K562 treated with DMSO at 1 percent for 24 hours (cell line): ENCODE data around the gene TCEAL8. TPM values are rescaled to one million over a fixed set of nuclear protein-coding genes. Genes with fewer than 3 reads are reported as not detected.

Source experiments
- total RNA-seq: library from RNA; unstranded; fragments of 300-600 nt; gene quantifications from 2 replicates; pipeline ENCODE4 v1.2.3, GENCODE V29; 2022; ENCODE audit warnings: low read depth; ENCODE audit not compliant: insufficient read depth

TCEAL8 gene, protein sequence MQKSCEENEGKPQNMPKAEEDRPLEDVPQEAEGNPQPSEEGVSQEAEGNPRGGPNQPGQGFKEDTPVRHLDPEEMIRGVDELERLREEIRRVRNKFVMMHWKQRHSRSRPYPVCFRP
- 30.8 and 40.5 TPM in 2 replicates for total RNA-seq

DNA sequence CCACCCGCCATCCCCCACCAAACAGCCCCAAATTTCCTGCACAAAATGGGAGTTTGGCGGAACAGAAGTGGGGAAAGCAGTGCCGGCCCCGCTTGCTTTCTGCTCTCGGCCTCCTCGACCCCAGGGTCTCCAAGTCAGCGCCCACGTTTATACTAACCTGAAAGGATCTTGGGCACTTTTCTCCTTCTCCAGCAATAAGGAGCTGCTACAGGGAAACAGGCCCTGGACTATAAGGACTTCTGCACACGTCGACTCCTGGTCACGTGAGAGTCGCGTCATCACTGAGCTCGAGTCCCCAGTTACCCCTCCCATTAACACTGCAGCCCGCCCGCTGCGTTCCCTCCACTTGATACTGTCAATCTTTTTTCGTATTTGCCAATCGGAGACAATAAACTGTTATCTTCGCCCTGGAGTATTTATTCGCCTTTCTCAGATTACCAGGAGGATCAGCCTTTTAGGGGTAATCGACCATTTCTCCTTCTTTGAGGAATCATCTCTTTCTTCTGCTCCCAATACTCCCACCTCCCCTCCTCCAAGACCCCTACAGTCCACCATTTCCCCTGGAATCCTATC, at the start of gene TCEAL8:
Gene TCEAL8, minus strand, starts transcription at position 235 of the 573 bp plus-strand sequence. CDS start 1,176 bp downstream, outside the sequence.

GRCh38 chrX:103276581-103277002, 21.6 kb upstream of the TCEAL8 start, which contains the start of gene TCEAL5:
Gene TCEAL5, minus strand, starts transcription at chrX:103276750. Its CDS starts 2,187 bp downstream, at chrX:103274563.

DNA sequence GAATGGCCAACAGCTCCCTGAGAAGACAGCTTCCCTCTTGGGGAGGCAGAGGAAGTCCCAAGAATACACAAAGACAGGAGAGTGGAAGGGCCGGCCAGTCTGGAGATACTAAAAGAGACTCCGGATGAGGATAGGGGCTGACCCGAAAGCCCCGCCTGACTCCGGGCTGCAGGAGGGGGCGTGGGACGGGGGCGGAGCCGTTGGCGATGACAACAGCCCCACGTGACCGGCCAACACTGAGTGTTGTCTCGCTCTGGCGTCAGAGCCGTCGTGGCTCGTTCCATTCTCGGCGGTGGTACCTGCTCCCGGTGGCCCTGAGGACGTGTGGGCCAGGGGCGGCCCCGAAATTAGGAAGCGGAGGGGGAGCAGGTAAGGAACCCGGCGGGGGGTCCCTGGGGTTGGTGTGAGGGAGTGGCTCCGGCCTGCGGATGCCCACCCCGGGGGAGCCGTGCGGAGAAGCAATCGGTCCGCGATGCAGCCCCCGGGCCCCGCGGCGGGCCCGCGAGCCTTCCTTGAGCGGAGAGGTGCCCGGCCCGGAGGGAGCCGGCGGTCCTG, 40.0 kb downstream of the TCEAL8 start, which contains the start of gene BEX4:
Gene BEX4, plus strand, starts transcription at position 239 of the 555 bp plus-strand sequence. CDS start 1,046 bp downstream, outside the sequence.

Other genes with a start within 250 kb of the TCEAL8 start
- not detected in 2 replicates for gene BEX1, start 191.0 kb downstream of the TCEAL8 start, total RNA-seq
- gene NXF3, start 162.0 kb downstream of the TCEAL8 start, total RNA-seq: 2.5 and 3.0 TPM in 2 replicates
- 98.3 and 109 TPM in 2 replicates for gene BEX4, start 40.0 kb downstream of the TCEAL8 start, total RNA-seq
- gene TCEAL5, start 21.6 kb upstream of the TCEAL8 start, total RNA-seq: not detected in 2 replicates
- 26.0 and 32.8 TPM in 2 replicates for gene BEX2, start 55.8 kb upstream of the TCEAL8 start, total RNA-seq
- gene TCEAL7, start 75.1 kb upstream of the TCEAL8 start, total RNA-seq: not detected in 2 replicates
- 46.3 and 56.0 TPM in 2 replicates for gene TCEAL9, start 101.4 kb upstream of the TCEAL8 start, total RNA-seq
- not detected in 2 replicates for gene BEX3, start 121.4 kb upstream of the TCEAL8 start, total RNA-seq